Liver (tissue), 9 donors: Measurements from ENCODE around the gene PRPF18. TPM values are rescaled to one million over a fixed set of nuclear protein-coding genes. Genes with fewer than 3 reads are reported as not detected.

ENCODE experiments used
- DNase-seq: peaks from one replicate; pipeline ENCODE4 v3.0.0-alpha.2; 2017; ENCODE audit warnings: low spot score
- H3K27ac ChIP-seq, 2 donors: one replicate each; pipeline ENCODE4 v1.7.0; 2013; ENCODE audit warnings: inconsistent platforms in 2 of 2, low read length in 2 of 2, control low read depth in 1 of 2, low read depth in 1 of 2, mild to moderate bottlenecking in 1 of 2
- H3K27me3 ChIP-seq, 4 donors: one replicate each; pipeline versions ENCODE4 v1.6.1 to v1.7.0; 2013; ENCODE audit warnings: low read length in 3 of 4, inconsistent platforms in 1 of 4, mild to moderate bottlenecking in 1 of 4, moderate library complexity in 1 of 4; ENCODE audit not compliant: control insufficient read depth in 4 of 4, insufficient read depth in 4 of 4
- H3K36me3 ChIP-seq, 4 donors: one replicate each; pipeline versions ENCODE4 v1.6.1 to v1.7.0; 2013; ENCODE audit warnings: low read length in 3 of 4, mild to moderate bottlenecking in 3 of 4, low read depth in 1 of 4, moderate library complexity in 1 of 4; ENCODE audit not compliant: control insufficient read depth in 4 of 4, insufficient read depth in 3 of 4
- H3K4me1 ChIP-seq, 4 donors: one replicate each; pipeline versions ENCODE4 v1.6.1 to v1.7.0; 2013; ENCODE audit warnings: low read length in 3 of 4, mild to moderate bottlenecking in 3 of 4, moderate library complexity in 1 of 4; ENCODE audit not compliant: control insufficient read depth in 4 of 4, insufficient read depth in 4 of 4
- H3K4me3 ChIP-seq, 3 donors: one replicate each; pipeline versions ENCODE4 v1.6.1 to v1.7.0; 2013; ENCODE audit warnings: low read length in 3 of 3, control low read depth in 1 of 3, low read depth in 1 of 3, mild to moderate bottlenecking in 1 of 3
- H3K9ac ChIP-seq, 2 donors: one replicate each; pipeline ENCODE4 v1.7.0; 2013; ENCODE audit warnings: low read length in 2 of 2, mild to moderate bottlenecking in 2 of 2, moderate library complexity in 2 of 2, control low read depth in 1 of 2, low read depth in 1 of 2
- H3K9me3 ChIP-seq, 4 donors: one replicate each; pipeline versions ENCODE4 v1.6.1 to v1.7.0; 2013; ENCODE audit warnings: low read length in 3 of 4; ENCODE audit not compliant: control insufficient read depth in 4 of 4
- EGR1 ChIP-seq, 2 donors: IDR thresholded peaks; 2 replicates each; pipeline ENCODE4 v1.6.1; 2016 to 2018; ENCODE audit warnings: antibody characterized with exemption in 2 of 2, low read depth in 2 of 2
- FOXA1 ChIP-seq: IDR thresholded peaks from 2 replicates; pipeline ENCODE4 v1.6.1; 2016; ENCODE audit warnings: antibody characterized with exemption
- FOXA2 ChIP-seq: IDR thresholded peaks from 2 replicates; pipeline ENCODE4 v1.6.1; 2016; ENCODE audit warnings: antibody characterized with exemption
- GABPA ChIP-seq, 2 donors: IDR thresholded peaks in 1 of 2; conservative IDR thresholded peaks in 1 of 2; 2 replicates each; pipeline ENCODE4 v1.6.1; 2016; ENCODE audit warnings: antibody characterized with exemption in 2 of 2, mild to moderate bottlenecking in 1 of 2, moderate library complexity in 1 of 2
- HNF4A ChIP-seq, 2 donors: conservative IDR thresholded peaks; 2 replicates each; pipeline ENCODE4 v1.6.1; 2016; ENCODE audit warnings: antibody characterized with exemption in 2 of 2, mild to moderate bottlenecking in 2 of 2
- HNF4G ChIP-seq: IDR thresholded peaks from 2 replicates; pipeline ENCODE4 v1.6.1; 2016; ENCODE audit warnings: antibody characterized with exemption
- JUND ChIP-seq, 2 donors: IDR thresholded peaks; 2 replicates each; pipeline ENCODE4 v1.6.1; 2016; ENCODE audit warnings: antibody characterized with exemption in 2 of 2
- NR2F2 ChIP-seq: IDR thresholded peaks from 2 replicates; pipeline ENCODE4 v1.6.1; 2016; ENCODE audit warnings: antibody characterized with exemption
- RAD21 ChIP-seq, 2 donors: IDR thresholded peaks; 2 replicates each; pipeline ENCODE4 v1.6.1; 2016; ENCODE audit warnings: antibody characterized with exemption in 2 of 2, mild to moderate bottlenecking in 2 of 2
- RXRA ChIP-seq, 2 donors: IDR thresholded peaks; 2 replicates each; pipeline ENCODE4 v1.6.1; 2017 to 2018; ENCODE audit warnings: antibody characterized with exemption in 2 of 2, mild to moderate bottlenecking in 1 of 2
- SP1 ChIP-seq: IDR thresholded peaks from 2 replicates; pipeline ENCODE4 v1.6.1; 2018; ENCODE audit warnings: antibody characterized with exemption, mild to moderate bottlenecking
- TAF1 ChIP-seq: conservative IDR thresholded peaks from 2 replicates; pipeline ENCODE4 v1.6.1; 2016; ENCODE audit warnings: antibody characterized with exemption, mild to moderate bottlenecking
- YY1 ChIP-seq: IDR thresholded peaks from 2 replicates; pipeline ENCODE4 v1.6.1; 2016; ENCODE audit warnings: antibody characterized with exemption, mild to moderate bottlenecking
- WGBS: extraction: QIAGEN DNeasy Blood & Tissue Kit; methylation state at CpG from one replicate; pipeline ENCODE4 v1.1.7; 2013; 5-methylcytosine and 5-hydroxymethylcytosine counted together
- polyA plus RNA-seq, 2 donors: library from polyadenylated mRNA; stranded (reverse) in 1 of 2; unstranded in 1 of 2; fragments of 200-250 nt in 1 of 2; fragments of >200 nt in 1 of 2; fragmentation: Nextera tagmentation in 1 of 2; extraction: Ambion mirVana in 1 of 2; gene quantifications; one replicate each; pipeline versions ENCODE4 v1.2.1 to v1.2.3, GENCODE V29; 2013 to 2015
- total RNA-seq, 2 donors: library from RNA; depleted of rRNA; stranded (reverse); fragments of >200 nt; gene quantifications; one replicate each; pipeline ENCODE4 v1.2.3, GENCODE V29; 2014
- TF ChIP-seq, protein P1 (sequence below): fragments of 150-350 bp; IDR thresholded peaks from 2 replicates; pipeline ENCODE4 v1.5.1; 2017; ENCODE audit warnings: improper control_type of control experiment, low read depth, low read length; ENCODE audit not compliant: missing input control
- TF ChIP-seq, protein P2 (sequence below): IDR thresholded peaks from 2 replicates; pipeline ENCODE4 v1.6.1; 2016; ENCODE audit warnings: antibody characterized with exemption
- TF ChIP-seq, protein P3 (sequence below): IDR thresholded peaks from 2 replicates; pipeline ENCODE4 v1.6.1; 2016; ENCODE audit warnings: antibody characterized with exemption
- donor health status: healthy.
- donor health status: healthy.
- donor health status: healthy.
- donor health status: healthy.
- donor health status: healthy.

Gene PRPF18
- total and polyA plus RNA-seq, 4 donors, result 10.0 to 28.3 (median 14.5) TPM

DNA sequence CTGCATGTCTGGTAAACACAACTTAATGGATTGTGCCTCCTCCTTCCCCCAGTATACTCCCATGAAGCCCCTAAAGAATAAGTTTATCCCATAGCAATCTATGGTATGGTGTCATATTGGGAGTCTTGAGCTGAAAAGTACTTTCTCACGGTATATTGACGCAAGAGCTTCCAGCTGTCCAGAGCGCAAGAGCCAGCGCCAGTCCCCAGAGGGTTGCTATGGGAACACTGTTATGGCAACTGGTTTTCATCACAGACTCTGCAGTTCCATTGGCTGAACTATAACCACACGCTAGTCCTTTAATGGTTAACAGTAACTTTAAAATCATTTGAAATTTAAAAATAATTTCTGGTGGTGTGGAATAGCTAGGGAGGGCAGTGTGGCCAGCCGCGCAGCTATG, 46.9 kb downstream of the PRPF18 start:
- Histone ChIP-seq H3K9ac (no peak overlapping the region), H3K36me3 (peaks cover 0 to 14% (median 10%) of the 10 kb centered on the region in 4 donors)
- 89% methylated on average over 7 of the region's 7 CpGs for WGBS

DNA sequence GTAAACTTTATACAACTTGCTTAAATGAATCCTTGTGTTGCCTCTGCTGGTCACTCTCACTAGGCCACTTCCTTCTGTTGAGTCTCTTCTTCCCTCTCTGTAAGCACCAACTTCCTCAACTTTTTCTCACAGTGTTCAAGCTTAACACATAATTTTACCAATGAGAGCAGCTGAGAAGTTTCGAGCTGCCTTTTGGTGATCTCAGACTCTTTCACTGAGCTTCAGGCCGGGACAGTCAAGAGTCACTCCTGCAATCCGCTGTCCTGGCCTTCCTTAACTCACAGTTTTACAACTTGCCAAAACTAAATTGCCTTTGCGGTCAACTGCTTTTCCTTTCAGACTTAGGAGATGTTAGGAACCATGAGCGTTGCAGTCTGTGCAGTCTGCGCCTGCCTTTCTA, 47.4 kb downstream of the PRPF18 start:
- 88% methylated on average over 6 of the region's 6 CpGs for WGBS
- DNase-seq, result no peak

More for the DNA sequence above, 46.9 kb downstream of the PRPF18 start:
- TF ChIP-seq, protein P1, sequence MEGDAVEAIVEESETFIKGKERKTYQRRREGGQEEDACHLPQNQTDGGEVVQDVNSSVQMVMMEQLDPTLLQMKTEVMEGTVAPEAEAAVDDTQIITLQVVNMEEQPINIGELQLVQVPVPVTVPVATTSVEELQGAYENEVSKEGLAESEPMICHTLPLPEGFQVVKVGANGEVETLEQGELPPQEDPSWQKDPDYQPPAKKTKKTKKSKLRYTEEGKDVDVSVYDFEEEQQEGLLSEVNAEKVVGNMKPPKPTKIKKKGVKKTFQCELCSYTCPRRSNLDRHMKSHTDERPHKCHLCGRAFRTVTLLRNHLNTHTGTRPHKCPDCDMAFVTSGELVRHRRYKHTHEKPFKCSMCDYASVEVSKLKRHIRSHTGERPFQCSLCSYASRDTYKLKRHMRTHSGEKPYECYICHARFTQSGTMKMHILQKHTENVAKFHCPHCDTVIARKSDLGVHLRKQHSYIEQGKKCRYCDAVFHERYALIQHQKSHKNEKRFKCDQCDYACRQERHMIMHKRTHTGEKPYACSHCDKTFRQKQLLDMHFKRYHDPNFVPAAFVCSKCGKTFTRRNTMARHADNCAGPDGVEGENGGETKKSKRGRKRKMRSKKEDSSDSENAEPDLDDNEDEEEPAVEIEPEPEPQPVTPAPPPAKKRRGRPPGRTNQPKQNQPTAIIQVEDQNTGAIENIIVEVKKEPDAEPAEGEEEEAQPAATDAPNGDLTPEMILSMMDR, result no peak
- no peak for TF ChIP-seq NR2F2
- no peak for TF ChIP-seq JUND (IDR thresholded peaks at IDR 0.05)
- TF ChIP-seq YY1, result no peak
- TF ChIP-seq HNF4A (conservative IDR thresholded peaks at IDR 0.05), result no peak
- no peak for TF ChIP-seq FOXA2
- TF ChIP-seq TAF1, result no peak
- TF ChIP-seq RAD21 (IDR thresholded peaks at IDR 0.05), result no peak
- Histone ChIP-seq H3K27me3 (no peaks in the 10 kb centered on the region), H3K4me3 (no peak overlapping the region), H3K27ac (peak overlapping the region in 1 of 2 donors; percentile 55), H3K9me3 (no peaks in the 10 kb centered on the region), H3K4me1 (no peaks in the 10 kb centered on the region)
- DNase-seq, result no peak

DNA sequence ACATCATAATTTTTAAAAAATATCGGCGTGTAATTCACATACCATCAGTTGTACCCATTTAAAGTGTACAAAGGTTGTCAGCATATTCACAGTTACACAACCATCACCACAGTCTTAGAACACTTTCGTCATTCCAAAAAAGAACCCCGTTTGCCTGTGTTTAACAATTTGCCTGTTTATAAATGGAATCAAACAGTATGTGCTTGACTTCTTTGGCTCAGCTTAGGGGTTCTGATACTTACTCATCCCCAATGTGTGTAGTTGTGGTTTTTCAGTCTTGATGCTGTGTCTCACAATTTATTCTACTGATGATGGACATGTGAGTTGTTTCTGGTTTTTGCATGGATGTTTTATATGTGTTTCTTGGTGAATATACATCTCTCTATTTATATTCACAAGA, 50.0 kb downstream of the PRPF18 start:
- Histone ChIP-seq H3K9me3 (peaks cover 0 to 2% (median 0%) of the 10 kb centered on the region in 4 donors), H3K9ac (no peak overlapping the region), H3K27ac (no peak overlapping the region), H3K4me1 (no peaks in the 10 kb centered on the region), H3K4me3 (no peak overlapping the region), H3K27me3 (no peaks in the 10 kb centered on the region), H3K36me3 (peaks cover 0 to 13% (median 8%) of the 10 kb centered on the region in 4 donors)
- no peak for TF ChIP-seq EGR1 (IDR thresholded peaks at IDR 0.05; ENCODE audit: low read depth in 2 of 2)
- TF ChIP-seq HNF4A (conservative IDR thresholded peaks at IDR 0.05), result no peak
- TF ChIP-seq NR2F2, result no peak
- TF ChIP-seq, protein P2, sequence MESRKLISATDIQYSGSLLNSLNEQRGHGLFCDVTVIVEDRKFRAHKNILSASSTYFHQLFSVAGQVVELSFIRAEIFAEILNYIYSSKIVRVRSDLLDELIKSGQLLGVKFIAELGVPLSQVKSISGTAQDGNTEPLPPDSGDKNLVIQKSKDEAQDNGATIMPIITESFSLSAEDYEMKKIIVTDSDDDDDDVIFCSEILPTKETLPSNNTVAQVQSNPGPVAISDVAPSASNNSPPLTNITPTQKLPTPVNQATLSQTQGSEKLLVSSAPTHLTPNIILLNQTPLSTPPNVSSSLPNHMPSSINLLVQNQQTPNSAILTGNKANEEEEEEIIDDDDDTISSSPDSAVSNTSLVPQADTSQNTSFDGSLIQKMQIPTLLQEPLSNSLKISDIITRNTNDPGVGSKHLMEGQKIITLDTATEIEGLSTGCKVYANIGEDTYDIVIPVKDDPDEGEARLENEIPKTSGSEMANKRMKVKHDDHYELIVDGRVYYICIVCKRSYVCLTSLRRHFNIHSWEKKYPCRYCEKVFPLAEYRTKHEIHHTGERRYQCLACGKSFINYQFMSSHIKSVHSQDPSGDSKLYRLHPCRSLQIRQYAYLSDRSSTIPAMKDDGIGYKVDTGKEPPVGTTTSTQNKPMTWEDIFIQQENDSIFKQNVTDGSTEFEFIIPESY, result no peak
- TF ChIP-seq JUND (IDR thresholded peaks at IDR 0.05), result no peak
- 94% methylated on average over 4 of the region's 4 CpGs for WGBS
- DNase-seq, result no peak

More for the DNA sequence above, 47.4 kb downstream of the PRPF18 start:
- H3K27ac ChIP-seq, result peak overlapping the region in 1 of 2 donors; percentile 55
- H3K9me3 ChIP-seq, result no peaks in the 10 kb centered on the region
- H3K36me3 ChIP-seq, result peaks cover 0 to 17% (median 11%) of the 10 kb centered on the region in 4 donors
- no peaks in the 10 kb centered on the region for H3K27me3 ChIP-seq
- no peak for TF ChIP-seq RAD21 (IDR thresholded peaks at IDR 0.05)
- no peak for TF ChIP-seq FOXA1
- TF ChIP-seq TAF1, result no peak
- no peak for TF ChIP-seq FOXA2
- TF ChIP-seq NR2F2, result no peak
- TF ChIP-seq RXRA (IDR thresholded peaks at IDR 0.05), result no peak
- TF ChIP-seq GABPA (IDR thresholded peaks at IDR 0.05 in 1 of 2, conservative IDR thresholded peaks at IDR 0.05 in 1 of 2), result no peak
- TF ChIP-seq EGR1 (IDR thresholded peaks at IDR 0.05; ENCODE audit: low read depth in 2 of 2), result no peak
- TF ChIP-seq HNF4G, result no peak
- TF ChIP-seq, protein P2, result no peak
- no peak for TF ChIP-seq SP1
- TF ChIP-seq, protein P3, sequence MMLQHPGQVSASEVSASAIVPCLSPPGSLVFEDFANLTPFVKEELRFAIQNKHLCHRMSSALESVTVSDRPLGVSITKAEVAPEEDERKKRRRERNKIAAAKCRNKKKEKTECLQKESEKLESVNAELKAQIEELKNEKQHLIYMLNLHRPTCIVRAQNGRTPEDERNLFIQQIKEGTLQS, result no peak
- TF ChIP-seq JUND (IDR thresholded peaks at IDR 0.05), result no peak
- no peak for TF ChIP-seq YY1
- H3K4me1 ChIP-seq, result no peaks in the 10 kb centered on the region
- no peak overlapping the region for H3K9ac ChIP-seq
- no peak overlapping the region for H3K4me3 ChIP-seq
